RWPE2 (cell line): ENCODE results near the gene MTAP.

Experiments
- ATAC-seq: fragments of 200-7000 bp; cut with Tn5 transposase; 3 replicates; pipeline ENCODE4 v1.9.1; 2021; ENCODE audit warnings: low read depth
- DNase-seq: peaks from one replicate; pipeline ENCODE4 v3.0.0-alpha.2; 2020; ENCODE audit warnings: low spot score
- H3K27ac ChIP-seq: fragments of 450-650 bp; 2 replicates; pipeline ENCODE4 v1.5.1; 2017; ENCODE audit warnings: mild to moderate bottlenecking; ENCODE audit not compliant: poor library complexity, severe bottlenecking
- H3K27me3 ChIP-seq: fragments of 250-450 bp; sonication (Bioruptor Pico); 2 replicates; pipeline ENCODE4 v1.5.1; 2021; ENCODE audit warnings: mild to moderate bottlenecking, moderate library complexity; ENCODE audit not compliant: insufficient read depth, poor library complexity, severe bottlenecking
- H3K36me3 ChIP-seq: fragments of 250-450 bp; sonication (Bioruptor Pico); 2 replicates; pipeline ENCODE4 v1.5.1; 2020; ENCODE audit warnings: low read depth, mild to moderate bottlenecking, moderate library complexity
- H3K4me1 ChIP-seq: fragments of 250-450 bp; sonication (Bioruptor Pico); 2 replicates; pipeline ENCODE4 v1.5.1; 2021; ENCODE audit warnings: mild to moderate bottlenecking, moderate library complexity; ENCODE audit not compliant: insufficient read depth, poor library complexity, severe bottlenecking
- H3K4me3 ChIP-seq: fragments of 250-450 bp; sonication (Bioruptor Pico); 2 replicates; pipeline ENCODE4 v1.5.1; 2021; ENCODE audit warnings: mild to moderate bottlenecking, moderate library complexity; ENCODE audit not compliant: severe bottlenecking
- H3K9me3 ChIP-seq: fragments of 250-450 bp; sonication (Bioruptor Pico); 2 replicates; pipeline ENCODE4 v1.5.1; 2021; ENCODE audit warnings: mild to moderate bottlenecking, moderate library complexity; ENCODE audit not compliant: severe bottlenecking
- TF ChIP-seq, protein P1 (sequence below): fragments of 450-650 bp; IDR thresholded peaks from one replicate; pipeline ENCODE4 v1.5.1; 2017; ENCODE audit warnings: mild to moderate bottlenecking, moderate library complexity; ENCODE audit not compliant: poor library complexity, severe bottlenecking

MTAP gene

DNA sequence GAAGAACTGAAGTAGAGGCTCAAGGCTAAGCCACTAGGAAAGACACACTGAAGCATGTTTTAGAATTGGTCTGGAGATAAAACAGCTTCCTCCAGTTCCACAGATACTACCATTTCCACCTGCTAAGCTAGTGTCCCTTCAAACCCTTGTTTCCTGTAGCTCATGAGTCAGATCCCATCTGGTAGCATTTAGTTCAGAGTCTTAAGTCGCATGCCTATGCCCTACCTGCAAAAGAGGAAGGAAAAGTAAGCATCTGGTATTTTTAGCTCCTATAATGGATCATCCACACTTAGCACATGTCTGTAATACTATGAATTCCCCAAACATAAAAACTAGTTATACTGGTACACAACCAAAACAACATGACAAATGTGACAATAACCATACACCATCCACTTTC, 99.7 kb downstream of the MTAP start:
- TF ChIP-seq, protein P1, sequence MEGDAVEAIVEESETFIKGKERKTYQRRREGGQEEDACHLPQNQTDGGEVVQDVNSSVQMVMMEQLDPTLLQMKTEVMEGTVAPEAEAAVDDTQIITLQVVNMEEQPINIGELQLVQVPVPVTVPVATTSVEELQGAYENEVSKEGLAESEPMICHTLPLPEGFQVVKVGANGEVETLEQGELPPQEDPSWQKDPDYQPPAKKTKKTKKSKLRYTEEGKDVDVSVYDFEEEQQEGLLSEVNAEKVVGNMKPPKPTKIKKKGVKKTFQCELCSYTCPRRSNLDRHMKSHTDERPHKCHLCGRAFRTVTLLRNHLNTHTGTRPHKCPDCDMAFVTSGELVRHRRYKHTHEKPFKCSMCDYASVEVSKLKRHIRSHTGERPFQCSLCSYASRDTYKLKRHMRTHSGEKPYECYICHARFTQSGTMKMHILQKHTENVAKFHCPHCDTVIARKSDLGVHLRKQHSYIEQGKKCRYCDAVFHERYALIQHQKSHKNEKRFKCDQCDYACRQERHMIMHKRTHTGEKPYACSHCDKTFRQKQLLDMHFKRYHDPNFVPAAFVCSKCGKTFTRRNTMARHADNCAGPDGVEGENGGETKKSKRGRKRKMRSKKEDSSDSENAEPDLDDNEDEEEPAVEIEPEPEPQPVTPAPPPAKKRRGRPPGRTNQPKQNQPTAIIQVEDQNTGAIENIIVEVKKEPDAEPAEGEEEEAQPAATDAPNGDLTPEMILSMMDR = no peak
- Histone ChIP-seq H3K27me3 (no peaks in the 10 kb centered on the region), H3K27ac (no peak overlapping the region), H3K36me3 (no peaks in the 10 kb centered on the region), H3K4me3 (no peak overlapping the region), H3K4me1 (no peaks in the 10 kb centered on the region), H3K9me3 (peaks cover 11% of the 10 kb centered on the region)
- ATAC-seq = peak; percentile 13; the same call in 2 of the 3 replicates
- no peak for DNase-seq

- Histone ChIP-seq H3K27me3 (no peaks in the 10 kb centered on the region), H3K9me3 (peaks cover 9% of the 10 kb centered on the region), H3K4me1 (no peaks in the 10 kb centered on the region), H3K27ac (no peak overlapping the region), H3K4me3 (no peak overlapping the region), H3K36me3 (peaks cover 6% of the 10 kb centered on the region)
- no peak for DNase-seq
- TF ChIP-seq, protein P1 = no peak
- ATAC-seq = no peak
Observed at GRCh38 chr9:21903380-21903965, 101.0 kb downstream of the MTAP start.

- Histone ChIP-seq H3K27me3 (no peaks in the 10 kb centered on the region), H3K27ac (no peak overlapping the region), H3K4me3 (no peak overlapping the region), H3K9me3 (peaks cover 8% of the 10 kb centered on the region), H3K4me1 (no peaks in the 10 kb centered on the region), H3K36me3 (peaks cover 12% of the 10 kb centered on the region)
- TF ChIP-seq, protein P1 = no peak
- DNase-seq = no peak
- no peak for ATAC-seq
Observed at GRCh38 chr9:21904371-21904770, 101.9 kb downstream of the MTAP start.

DNA sequence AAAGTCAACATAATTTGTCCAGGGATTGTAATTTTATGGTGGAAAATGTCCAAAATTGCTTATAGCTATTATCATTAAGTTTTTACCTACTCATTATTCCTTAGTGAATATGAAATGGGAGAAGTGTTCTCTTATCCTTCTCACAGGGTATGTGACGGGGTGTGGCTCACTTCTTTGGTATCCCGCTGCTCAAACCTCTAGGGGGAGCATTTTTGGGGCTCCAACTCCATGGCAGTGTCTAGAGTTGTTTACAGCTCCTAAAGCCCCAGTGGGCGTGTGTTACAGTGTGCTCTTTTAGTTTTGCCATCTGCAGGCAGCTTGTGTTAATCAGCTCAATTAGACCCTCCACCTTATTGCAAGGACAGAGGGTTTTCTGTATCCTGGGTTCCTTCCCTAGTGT, 102.3 kb downstream of the MTAP start:
- H3K27ac ChIP-seq = no peak overlapping the region
- peaks cover 4% of the 10 kb centered on the region for H3K9me3 ChIP-seq
- TF ChIP-seq, protein P1 = no peak
- DNase-seq = no peak
- no peak overlapping the region for H3K4me3 ChIP-seq
- H3K4me1 ChIP-seq = no peaks in the 10 kb centered on the region
- no peak for ATAC-seq
- no peaks in the 10 kb centered on the region for H3K27me3 ChIP-seq
- peaks cover 12% of the 10 kb centered on the region for H3K36me3 ChIP-seq

DNA sequence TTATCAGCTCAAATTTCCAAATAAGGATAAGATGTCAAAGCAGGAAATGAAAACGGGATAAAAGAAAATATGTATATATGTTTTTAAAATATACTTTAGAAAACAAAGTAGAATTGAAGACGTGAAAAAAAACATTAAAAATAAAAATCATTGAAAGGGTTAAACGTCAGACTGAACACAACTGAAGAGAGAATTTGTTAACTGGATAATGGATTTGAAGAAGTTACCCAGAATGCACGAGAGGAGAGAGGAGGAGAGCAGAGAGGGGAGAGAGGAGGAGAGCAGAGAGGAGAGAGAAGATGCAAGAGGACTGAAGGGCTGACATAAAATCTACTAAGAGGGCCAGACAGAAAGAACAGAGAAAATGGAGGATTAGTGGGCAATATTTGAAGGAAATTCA, 103.8 kb downstream of the MTAP start:
- H3K9me3 ChIP-seq = no peaks in the 10 kb centered on the region
- DNase-seq = no peak
- H3K27me3 ChIP-seq = no peaks in the 10 kb centered on the region
- no peak overlapping the region for H3K4me3 ChIP-seq
- no peak for ATAC-seq
- H3K27ac ChIP-seq = no peak overlapping the region
- TF ChIP-seq, protein P1 = no peak
- H3K36me3 ChIP-seq = peaks cover 12% of the 10 kb centered on the region
- no peaks in the 10 kb centered on the region for H3K4me1 ChIP-seq
